HepG2 (cell line): ENCODE results near the gene PSMC4. TPM values are rescaled to one million over a fixed set of nuclear protein-coding genes. Genes with fewer than 3 reads are reported as not detected.

Source experiments
- ATAC-seq: fragments of 200-7000 bp; cut with Tn5 transposase; 3 replicates; pipeline ENCODE4 v1.9.1; 2020; ENCODE audit warnings: mild to moderate bottlenecking, moderate library complexity
- BruUV-seq: library from RNA; stranded (reverse); fragments of 400-500 nt; replicated peaks from 2 replicates; lab custom pipeline; 2021; lab: Mats Ljungman, UMichigan
- CTCF ChIA-PET: fragments of 300-600 bp; formaldehyde crosslinking; extraction: SDS; loops from one replicate; lab custom pipeline; 2021; ENCODE audit warnings: low total read pairs, inconsistent platforms, low intra/inter-chr PET ratio; lab: Yijun Ruan, JAX
- POLR2A ChIA-PET: fragments of 350-600 bp; sonication (Branson Sonifier 250); formaldehyde crosslinking; loops from one replicate; lab custom pipeline; 2020; ENCODE audit warnings: antibody characterized with exemption, inconsistent platforms; lab: Yijun Ruan, JAX
- DNase-seq: peaks from one replicate; pipeline ENCODE4 v3.0.0-alpha.2; 2015; ENCODE audit warnings: low spot score
- FAIRE-seq: peaks from 3 replicates; lab custom pipeline; 2011; peaks lifted over from hg19 to GRCh38; lab: Jason Lieb, UNC
- H2AFZ ChIP-seq: one replicate; pipeline ENCODE4 v1.6.1; 2011; ENCODE audit warnings: low read length, inconsistent platforms
- H3K27ac ChIP-seq: fragments of 300-600 bp; 3 replicates; pipeline ENCODE4 v1.8.0; 2011; ENCODE audit warnings: mixed run types, mild to moderate bottlenecking, mixed read lengths, low read length, inconsistent platforms; ENCODE audit not compliant: insufficient read depth; ENCODE audit errors: extremely low read length
- H3K27me3 ChIP-seq, 2 experiments: fragments of 200-600 bp in 1 of 2; 2 replicates in 1 of 2; 3 replicates in 1 of 2; pipeline versions ENCODE4 v1.6.0 to v1.8.0; 2011; ENCODE audit warnings: low read length in 2 of 2, mild to moderate bottlenecking in 2 of 2, moderate library complexity in 2 of 2, inconsistent platforms in 1 of 2; ENCODE audit not compliant: insufficient read depth in 2 of 2, control insufficient read depth in 1 of 2
- H3K36me3 ChIP-seq, 2 experiments: fragments of 200-600 bp in 1 of 2; replicated peaks in 1 of 2; 2 replicates in 1 of 2; 3 replicates in 1 of 2; pipeline versions ENCODE4 v1.5.1 to v1.8.0; 2011; ENCODE audit warnings: low read length in 2 of 2, inconsistent platforms in 1 of 2; ENCODE audit not compliant: insufficient read depth in 2 of 2, control insufficient read depth in 1 of 2
- H3K4me1 ChIP-seq: 2 replicates; pipeline ENCODE4 v1.5.1; 2012; ENCODE audit warnings: low read length, inconsistent platforms; ENCODE audit not compliant: insufficient read depth
- H3K4me2 ChIP-seq: 2 replicates; pipeline ENCODE4 v1.6.0; 2011; ENCODE audit warnings: low read depth, low read length, inconsistent platforms
- H3K4me3 ChIP-seq, 3 experiments: fragments of 200-600 bp in 1 of 3; sonication (generic), shearing (Covaris generic) in 1 of 3; replicated peaks in 1 of 3; 2 replicates each; pipeline ENCODE4 v1.5.1; 2011 to 2016; ENCODE audit warnings: low read length in 3 of 3, inconsistent platforms in 2 of 3, low read depth in 2 of 3, mild to moderate bottlenecking in 2 of 3, control low read depth in 1 of 3, mixed read lengths in 1 of 3; ENCODE audit not compliant: insufficient read depth in 1 of 3
- H3K79me2 ChIP-seq: one replicate; pipeline ENCODE4 v1.6.1; 2011; ENCODE audit warnings: low read length, inconsistent platforms; ENCODE audit not compliant: insufficient read depth
- H3K9ac ChIP-seq: 2 replicates; pipeline ENCODE4 v1.6.0; 2011; ENCODE audit warnings: mild to moderate bottlenecking, low read depth, low read length, inconsistent platforms; ENCODE audit not compliant: insufficient read depth
- H3K9me3 ChIP-seq: 2 replicates; pipeline ENCODE4 v1.5.1; 2012; ENCODE audit warnings: mild to moderate bottlenecking, low read length
- H4K20me1 ChIP-seq: 2 replicates; pipeline ENCODE4 v1.6.0; 2011; ENCODE audit warnings: inconsistent platforms, mild to moderate bottlenecking, low read length, moderate library complexity; ENCODE audit not compliant: insufficient read depth
- AGO1 ChIP-seq: fragments of 200-400 bp; formaldehyde crosslinking; IDR thresholded peaks from 2 replicates; pipeline ENCODE4 v1.6.1; 2017; ENCODE audit warnings: mild to moderate bottlenecking, low read depth, low read length, moderate library complexity; ENCODE audit not compliant: poor library complexity, severe bottlenecking
- ATAD3A ChIP-seq: sonication (generic); formaldehyde crosslinking; IDR thresholded peaks from 2 replicates; pipeline ENCODE4 v1.4.0; 2020; ENCODE audit warnings: missing genetic modification reagents
- KDM5B ChIP-seq: sonication (generic); formaldehyde crosslinking; IDR thresholded peaks from 2 replicates; pipeline ENCODE4 v1.4.0; 2020; ENCODE audit warnings: missing genetic modification reagents, mild to moderate bottlenecking, borderline replicate concordance
- KLF12 ChIP-seq: sonication (generic); formaldehyde crosslinking; IDR thresholded peaks from 2 replicates; pipeline ENCODE4 v1.4.0; 2020; ENCODE audit warnings: missing genetic modification reagents, borderline replicate concordance
- NCOA2 ChIP-seq: sonication (generic); formaldehyde crosslinking; IDR thresholded peaks from 2 replicates; pipeline ENCODE4 v1.8.0; 2022; ENCODE audit warnings: inconsistent platforms
- PAF1 ChIP-seq: IDR thresholded peaks from 2 replicates; pipeline ENCODE4 v1.6.1; 2016; ENCODE audit warnings: missing genetic modification reagents, missing compliant biosample characterization
- RFX3 ChIP-seq: IDR thresholded peaks from 2 replicates; pipeline ENCODE4 v1.6.1; 2016; ENCODE audit warnings: missing biosample characterization, missing genetic modification reagents
- SMC3 ChIP-seq: IDR thresholded peaks from 2 replicates; pipeline ENCODE4 v1.6.1; 2011; ENCODE audit warnings: low read length, improper control_type of control experiment
- SP2 ChIP-seq: sonication (generic); formaldehyde crosslinking; IDR thresholded peaks from 2 replicates; pipeline ENCODE4 v1.5.1; 2020; ENCODE audit warnings: mild to moderate bottlenecking, missing genetic modification reagents
- TSC22D2 ChIP-seq: sonication (generic); formaldehyde crosslinking; IDR thresholded peaks from 2 replicates; pipeline ENCODE4 v1.5.1; 2020; ENCODE audit warnings: missing genetic modification reagents, mild to moderate bottlenecking, borderline replicate concordance
- ZBTB7B ChIP-seq: sonication (generic); formaldehyde crosslinking; IDR thresholded peaks from 2 replicates; pipeline ENCODE4 v1.4.0; 2020; ENCODE audit warnings: missing genetic modification reagents
- ZFP36L1 ChIP-seq: sonication (generic); formaldehyde crosslinking; IDR thresholded peaks from 2 replicates; pipeline ENCODE4 v1.8.0; 2022; ENCODE audit warnings: mild to moderate bottlenecking, missing genetic modification reagents, moderate library complexity
- ZFP62 ChIP-seq: sonication (generic); formaldehyde crosslinking; IDR thresholded peaks from 2 replicates; pipeline ENCODE4 v1.4.0; 2020; ENCODE audit warnings: missing genetic modification reagents
- ZNF3 ChIP-seq: IDR thresholded peaks from 2 replicates; pipeline ENCODE4 v1.7.0; 2017; ENCODE audit warnings: inconsistent platforms
- ZNF331 ChIP-seq: sonication (generic); formaldehyde crosslinking; IDR thresholded peaks from 2 replicates; pipeline ENCODE4 v1.4.0; 2020; ENCODE audit warnings: missing genetic modification reagents
- ZNF362 ChIP-seq: sonication (generic); formaldehyde crosslinking; IDR thresholded peaks from 2 replicates; pipeline ENCODE4 v1.4.0; 2020; ENCODE audit warnings: missing genetic modification reagents, mild to moderate bottlenecking, borderline replicate concordance
- ZNF383 ChIP-seq: sonication (generic); formaldehyde crosslinking; IDR thresholded peaks from 2 replicates; pipeline ENCODE4 v1.4.0; 2020; ENCODE audit warnings: missing genetic modification reagents, mild to moderate bottlenecking, borderline replicate concordance
- ZNF619 ChIP-seq: sonication (generic); formaldehyde crosslinking; IDR thresholded peaks from 2 replicates; pipeline ENCODE4 v1.4.0; 2020; ENCODE audit warnings: mild to moderate bottlenecking, missing genetic modification reagents
- ZNF850 ChIP-seq: sonication (generic); formaldehyde crosslinking; conservative IDR thresholded peaks from 2 replicates; pipeline ENCODE4 v1.9.0; 2021; ENCODE audit warnings: mild to moderate bottlenecking, missing genetic modification reagents
- WGBS: methylation state at CpG from one replicate; pipeline ENCODE4 v1.1.6; 2017; ENCODE audit warnings: low lambda C conversion rate; 5-methylcytosine and 5-hydroxymethylcytosine counted together
- in situ Hi-C: cut with HindIII; loops from 2 replicates; pipeline ENCODE4 v1.10.0; 2017; ENCODE audit warnings: low pct_unique_long_range_greater_than_20kb; ENCODE audit not compliant: extremely low pct_ligation_motif_present
- intact Hi-C: fragments of 100-400 bp; cut with micrococcal nuclease; formaldehyde crosslinking; loops from one replicate; pipeline ENCODE4 v1.10.0; 2022; ENCODE audit not compliant: unreplicated experiment
- polyA plus RNA-seq, 8 experiments: library from polyadenylated mRNA; depleted of rRNA in 3 of 8; stranded (reverse) in 7 of 8; unstranded in 1 of 8; fragments of >200 nt; fragmentation: Illumina TruSeq in 4 of 8; extraction: Trizol in 4 of 8; gene quantifications; 2 replicates each; pipeline versions ENCODE4 v1.2.1 to v1.2.3, GENCODE V29; 2011 to 2016; ENCODE audit warnings: low read depth in 4 of 8, missing spikeins in 1 of 8, mixed read lengths in 1 of 8; ENCODE audit not compliant: insufficient read depth in 1 of 8
- total RNA-seq, 5 experiments: library from RNA; depleted of rRNA; stranded (reverse); fragments of >200 nt; fragmentation: Illumina TruSeq; extraction: Trizol; gene quantifications; 2 replicates each; pipeline ENCODE4 v1.2.3, GENCODE V29; 2016; ENCODE audit warnings: low read depth in 1 of 5
- TF ChIP-seq, protein P1 (sequence below): sonication (generic); formaldehyde crosslinking; IDR thresholded peaks from 2 replicates; pipeline ENCODE4 v1.9.0; 2021; ENCODE audit warnings: missing genetic modification reagents, mild to moderate bottlenecking, borderline replicate concordance

PSMC4 gene
- total and polyA plus RNA-seq, 2 of the 13 experiments (the other 11 are each of a cell fraction or from before 2014, with no cell fraction given) = 49.9 to 160 TPM

DNA sequence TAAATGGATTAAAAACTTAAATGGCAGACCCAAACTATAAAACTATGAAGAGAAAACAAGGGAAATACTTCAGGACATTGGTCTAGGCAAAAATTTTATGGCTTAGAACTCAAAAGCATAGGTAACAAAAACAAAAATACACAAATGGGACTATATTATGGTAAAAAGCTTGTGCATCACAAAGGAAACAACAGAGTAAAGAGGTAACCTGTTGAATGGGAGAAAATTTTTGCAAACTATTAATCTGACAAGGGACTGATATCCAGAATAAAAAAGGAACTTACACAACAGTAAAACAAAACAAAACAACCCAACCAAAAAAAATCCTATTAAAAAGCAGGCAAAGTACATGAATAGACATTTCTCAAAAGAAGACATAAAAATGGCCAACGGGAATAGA is 16.6 kb downstream of the PSMC4 start:
- intact Hi-C loops (no loop called here), in situ Hi-C loops (no loop called here)
- TF ChIP-seq RFX3 (CRISPR knock-in tag) (no peak), TSC22D2 (CRISPR knock-in tag) (no peak), PAF1 (CRISPR knock-in tag) (no peak), ZNF331 (CRISPR knock-in tag) (no peak), ZNF3 (CRISPR knock-in tag) (no peak), ZNF850 (CRISPR knock-in tag) (no peak), SP2 (CRISPR knock-in tag) (no peak), AGO1 (no peak)
- no TSS peak for BruUV-seq
- 98% methylated on average over 1 of the region's 1 CpG for WGBS
- Histone ChIP-seq H3K36me3 (no peaks in the 10 kb centered on the region; a peak in 1 of 5 replicates), H2AFZ (no peak overlapping the region), H3K27me3 (no peaks in the 10 kb centered on the region), H3K27ac (no peak overlapping the region), H3K4me1 (peaks cover 6% of the 10 kb centered on the region; the same call in 1 of the 2 replicates), H3K9ac (no peak overlapping the region), H3K9me3 (peaks cover 14% of the 10 kb centered on the region), H4K20me1 (no peaks in the 10 kb centered on the region), H3K4me2 (no peak overlapping the region), H3K79me2 (peaks cover 14% of the 10 kb centered on the region), H3K4me3 (no peak overlapping the region)
- no peak for FAIRE-seq
- ChIA-PET POLR2A (no interaction called here), CTCF (no interaction called here)
- DNase-seq = no peak
- ATAC-seq = no peak

DNA sequence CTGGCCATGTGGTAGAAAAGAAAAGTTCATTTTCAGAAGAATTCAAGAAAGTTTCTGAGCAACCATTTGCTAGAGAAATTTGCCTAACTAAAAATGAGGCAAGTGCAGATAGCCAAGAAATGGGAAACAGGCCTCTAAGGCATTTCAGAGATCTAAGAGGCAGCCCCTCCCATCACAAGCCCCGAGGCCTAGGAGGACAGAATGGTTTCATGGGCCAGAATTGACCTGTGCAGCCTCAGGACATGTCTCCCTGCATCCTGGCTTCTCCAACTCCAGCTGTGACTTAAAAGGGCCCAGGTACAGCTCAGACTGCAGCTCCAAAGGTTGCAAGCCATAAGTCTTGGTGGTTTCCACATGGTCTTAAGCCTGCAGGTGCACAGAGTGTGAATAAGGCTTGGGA is 22.6 kb downstream of the PSMC4 start:
- no peak for FAIRE-seq
- DNase-seq = no peak
- ChIA-PET CTCF (no interaction called here), POLR2A (interaction anchor here (1.3 kb wide), 1 partner anchor 23 kb away, joined by 3 read pairs; no protein-coding TSS in a partner anchor)
- Histone ChIP-seq H3K79me2 (peaks cover 16% of the 10 kb centered on the region), H4K20me1 (no peaks in the 10 kb centered on the region), H3K27ac (no peak overlapping the region), H3K9ac (no peak overlapping the region), H3K9me3 (peaks cover 11% of the 10 kb centered on the region; the same call in 1 of the 2 replicates), H2AFZ (no peak overlapping the region), H3K4me1 (peaks cover 29% of the 10 kb centered on the region), H3K4me3 (no peak overlapping the region), H3K36me3 (no peaks in the 10 kb centered on the region), H3K4me2 (no peak overlapping the region), H3K27me3 (no peaks in the 10 kb centered on the region; a peak in 1 of 5 replicates)
- BruUV-seq = no TSS peak
- TF ChIP-seq, protein P1, sequence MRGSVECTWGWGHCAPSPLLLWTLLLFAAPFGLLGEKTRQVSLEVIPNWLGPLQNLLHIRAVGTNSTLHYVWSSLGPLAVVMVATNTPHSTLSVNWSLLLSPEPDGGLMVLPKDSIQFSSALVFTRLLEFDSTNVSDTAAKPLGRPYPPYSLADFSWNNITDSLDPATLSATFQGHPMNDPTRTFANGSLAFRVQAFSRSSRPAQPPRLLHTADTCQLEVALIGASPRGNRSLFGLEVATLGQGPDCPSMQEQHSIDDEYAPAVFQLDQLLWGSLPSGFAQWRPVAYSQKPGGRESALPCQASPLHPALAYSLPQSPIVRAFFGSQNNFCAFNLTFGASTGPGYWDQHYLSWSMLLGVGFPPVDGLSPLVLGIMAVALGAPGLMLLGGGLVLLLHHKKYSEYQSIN (CRISPR knock-in tag) = no peak
- TF ChIP-seq ZFP36L1 (CRISPR knock-in tag) (no peak), KLF12 (CRISPR knock-in tag) (no peak), SMC3 (no peak), ZNF619 (no peak), ZFP62 (CRISPR knock-in tag) (no peak), ATAD3A (CRISPR knock-in tag) (no peak), ZNF383 (no peak), ZBTB7B (CRISPR knock-in tag) (no peak), NCOA2 (no peak), KDM5B (CRISPR knock-in tag) (no peak), ZNF850 (CRISPR knock-in tag) (no peak), ZNF362 (CRISPR knock-in tag) (no peak)
- no peak for ATAC-seq
- WGBS = 100% methylated on average over 1 of the region's 1 CpG
- intact Hi-C loops = no loop called here
- in situ Hi-C loops = no loop called here
